Left kidney (tissue), 2 donors: ENCODE measurements around the gene GBA3. TPM values are rescaled to one million over a fixed set of nuclear protein-coding genes. Genes with fewer than 3 reads are reported as not detected.
A peak's percentile ranks its signal among the peaks of the same experiment; 100 is the strongest.

ENCODE experiments used
- DNase-seq: peaks from one replicate; pipeline ENCODE4 v3.0.0-alpha.2; 2013
- polyA plus RNA-seq: library from polyadenylated mRNA; unstranded; fragments of 120-200 nt; gene quantifications from one replicate; pipeline ENCODE4 v1.2.1, GENCODE V29; 2013; ENCODE audit not compliant: insufficient read length

The GBA3 gene
- polyA plus RNA-seq, 1 donor: 10.7 TPM

- no peak for DNase-seq
These were observed 3.3 kb upstream of the GBA3 start for GRCh38 chr4:22689428-22689827.

GRCh38 chr4:22695029-22695428 lies 2.3 kb downstream of the GBA3 start:
- no peak for DNase-seq

- peak; percentile 31 for DNase-seq
These were observed 3.2 kb downstream of the GBA3 start for GRCh38 chr4:22695917-22696316.

- no peak for DNase-seq
These were observed 11.2 kb downstream of the GBA3 start for GRCh38 chr4:22703912-22704311.

GRCh38 chr4:22707390-22707789 lies 14.7 kb downstream of the GBA3 start:
- DNase-seq: no peak

GRCh38 chr4:22708961-22709360 lies 16.2 kb downstream of the GBA3 start:
- DNase-seq: no peak

- DNase-seq: no peak
These were observed 19.4 kb downstream of the GBA3 start for GRCh38 chr4:22712105-22712504.

- no peak for DNase-seq
These were observed 19.8 kb downstream of the GBA3 start for GRCh38 chr4:22712529-22712928.

GRCh38 chr4:22713841-22714240 lies 21.1 kb downstream of the GBA3 start:
- DNase-seq: no peak

GRCh38 chr4:22719218-22719617 lies 26.5 kb downstream of the GBA3 start:
- no peak for DNase-seq

GRCh38 chr4:22720091-22720490 lies 27.4 kb downstream of the GBA3 start:
- no peak for DNase-seq

- no peak for DNase-seq
These were observed 28.5 kb downstream of the GBA3 start for GRCh38 chr4:22721204-22721603.

- DNase-seq: no peak
These were observed 37.3 kb downstream of the GBA3 start for GRCh38 chr4:22730021-22730420.

- no peak for DNase-seq
These were observed 41.1 kb downstream of the GBA3 start for GRCh38 chr4:22733816-22734215.

GRCh38 chr4:22736912-22737311 lies 44.2 kb downstream of the GBA3 start:
- DNase-seq: no peak

- DNase-seq: peak; percentile 54
These were observed 47.2 kb downstream of the GBA3 start for GRCh38 chr4:22739968-22740367.

- no peak for DNase-seq
These were observed 49.0 kb downstream of the GBA3 start for GRCh38 chr4:22741744-22742143.

GRCh38 chr4:22743290-22743689 lies 50.6 kb downstream of the GBA3 start:
- no peak for DNase-seq

GRCh38 chr4:22744478-22745062 lies 51.8 kb downstream of the GBA3 start:
- DNase-seq: no peak

- DNase-seq: no peak
These were observed 52.5 kb downstream of the GBA3 start for GRCh38 chr4:22745234-22745633.

GRCh38 chr4:22754116-22754515 lies 61.4 kb downstream of the GBA3 start:
- no peak for DNase-seq

GRCh38 chr4:22762548-22762947 lies 69.8 kb downstream of the GBA3 start:
- no peak for DNase-seq

- no peak for DNase-seq
These were observed 71.4 kb downstream of the GBA3 start for GRCh38 chr4:22764183-22764582.

- no peak for DNase-seq
These were observed 73.3 kb downstream of the GBA3 start for GRCh38 chr4:22766068-22766467.
